Esophagus squamous epithelium (tissue), 4 donors: ENCODE results near the gene MATN3.

Source experiments
- CTCF ChIP-seq, 6 experiments: fragments of 450-650 bp in 4 of 6; fragments of 200-600 bp in 2 of 6; sonication (generic) in 2 of 6; IDR thresholded peaks; one replicate each; pipeline ENCODE4 v1.5.1; 2016 to 2019; ENCODE audit warnings: antibody characterized with exemption in 6 of 6, mild to moderate bottlenecking in 4 of 6, moderate library complexity in 4 of 6
- POLR2A ChIP-seq, 4 donors: fragments of 450-650 bp; IDR thresholded peaks; one replicate each; pipeline ENCODE4 v1.6.1; 2017; ENCODE audit warnings: antibody characterized with exemption in 4 of 4, mild to moderate bottlenecking in 4 of 4, moderate library complexity in 3 of 4

- TF ChIP-seq CTCF (IDR thresholded peaks at IDR 0.05) (no peak), POLR2A (IDR thresholded peaks at IDR 0.05) (no peak)
Measured at GRCh38 chr2:20034218-20034617, 21.8 kb upstream of the MATN3 start.
